HG03571 (cell line): ENCODE data around the gene CDC23.
A peak's percentile ranks its signal among the peaks of the same experiment; 100 is the strongest.
"Not testable (repeated sequence)": the region's sequence is repeated elsewhere in the genome, so short reads cannot be mapped to it uniquely, and the experiment has no call there.

ENCODE experiments used
- ATAC-seq: cut with Tn5 transposase; IDR thresholded peaks from one replicate; pipeline ENCODE4 v1.9.1; 2021; ENCODE audit not compliant: unreplicated experiment

The CDC23 gene

GRCh38 chr5:138213161-138214029 lies at the start of gene CDC23:
Gene CDC23 (minus strand): TSS chr5:138213323. CDS start chr5:138213312, 11 bp downstream.
- peak; percentile 84 for ATAC-seq

- ATAC-seq, result no peak
These were observed 45.7 kb upstream of the CDC23 start for GRCh38 chr5:138258704-138259292.

GRCh38 chr5:138257583-138257982 lies 44.5 kb upstream of the CDC23 start:
- ATAC-seq, result no peak

- ATAC-seq, result no peak
These were observed 39.8 kb upstream of the CDC23 start for GRCh38 chr5:138252944-138253343.

- not testable (repeated sequence) for ATAC-seq
These were observed 34.7 kb upstream of the CDC23 start for GRCh38 chr5:138247800-138248199.

- no peak for ATAC-seq
These were observed 33.7 kb upstream of the CDC23 start for GRCh38 chr5:138246822-138247221.

- no peak for ATAC-seq
These were observed 33.2 kb upstream of the CDC23 start for GRCh38 chr5:138246334-138246733.

GRCh38 chr5:138245717-138246116 lies 32.6 kb upstream of the CDC23 start:
- ATAC-seq, result no peak

GRCh38 chr5:138243794-138244193 lies 30.7 kb upstream of the CDC23 start:
- no peak for ATAC-seq

GRCh38 chr5:138241688-138242571 lies 28.8 kb upstream of the CDC23 start:
- no peak for ATAC-seq

- ATAC-seq, result no peak
These were observed 27.7 kb upstream of the CDC23 start for GRCh38 chr5:138240650-138241385.

GRCh38 chr5:138238034-138238433 lies 24.9 kb upstream of the CDC23 start:
- no peak for ATAC-seq

GRCh38 chr5:138234651-138235050 lies 21.5 kb upstream of the CDC23 start:
- no peak for ATAC-seq

- no peak for ATAC-seq
These were observed 20.2 kb upstream of the CDC23 start for GRCh38 chr5:138233280-138233679.

GRCh38 chr5:138230981-138231589 lies 18.0 kb upstream of the CDC23 start:
- ATAC-seq, result no peak

GRCh38 chr5:138230261-138230660 lies 17.1 kb upstream of the CDC23 start:
- ATAC-seq, result no peak

- ATAC-seq, result no peak
These were observed 16.3 kb upstream of the CDC23 start for GRCh38 chr5:138229387-138229786.

- ATAC-seq, result no peak
These were observed 13.8 kb upstream of the CDC23 start for GRCh38 chr5:138226910-138227309.

GRCh38 chr5:138224712-138225111 lies 11.6 kb upstream of the CDC23 start:
- ATAC-seq, result no peak

GRCh38 chr5:138223532-138223931 lies 10.4 kb upstream of the CDC23 start:
- ATAC-seq, result no peak
